GM12872 (cell line): Measurements from ENCODE around the gene MAST4.

Source experiments
- TF ChIP-seq, protein P1 (sequence below): IDR thresholded peaks from 3 replicates; pipeline ENCODE4 v1.5.1; 2011; ENCODE audit warnings: low read depth, mild to moderate bottlenecking, low read length, moderate library complexity; ENCODE audit not compliant: insufficient read depth

Gene MAST4

DNA sequence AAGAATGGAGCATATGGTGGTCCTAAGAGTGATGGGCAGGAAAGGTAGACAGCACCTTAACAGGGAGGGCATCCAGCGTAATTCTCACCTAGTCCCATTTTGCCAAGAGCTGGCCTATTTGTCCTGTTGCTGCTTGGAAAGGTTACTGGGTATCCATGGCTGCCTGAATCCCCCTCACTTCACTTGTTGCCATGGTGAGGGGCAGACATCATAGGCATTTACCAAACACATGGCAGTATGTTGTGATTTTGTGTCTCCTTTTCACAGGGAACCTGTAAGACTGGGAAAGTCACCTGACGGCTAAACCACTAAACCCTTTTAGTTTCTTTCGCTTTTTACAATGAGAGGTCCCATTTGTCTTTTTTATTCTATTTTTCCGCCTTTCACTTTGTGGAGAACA is 373.3 kb downstream of the MAST4 start:
- TF ChIP-seq, protein P1, sequence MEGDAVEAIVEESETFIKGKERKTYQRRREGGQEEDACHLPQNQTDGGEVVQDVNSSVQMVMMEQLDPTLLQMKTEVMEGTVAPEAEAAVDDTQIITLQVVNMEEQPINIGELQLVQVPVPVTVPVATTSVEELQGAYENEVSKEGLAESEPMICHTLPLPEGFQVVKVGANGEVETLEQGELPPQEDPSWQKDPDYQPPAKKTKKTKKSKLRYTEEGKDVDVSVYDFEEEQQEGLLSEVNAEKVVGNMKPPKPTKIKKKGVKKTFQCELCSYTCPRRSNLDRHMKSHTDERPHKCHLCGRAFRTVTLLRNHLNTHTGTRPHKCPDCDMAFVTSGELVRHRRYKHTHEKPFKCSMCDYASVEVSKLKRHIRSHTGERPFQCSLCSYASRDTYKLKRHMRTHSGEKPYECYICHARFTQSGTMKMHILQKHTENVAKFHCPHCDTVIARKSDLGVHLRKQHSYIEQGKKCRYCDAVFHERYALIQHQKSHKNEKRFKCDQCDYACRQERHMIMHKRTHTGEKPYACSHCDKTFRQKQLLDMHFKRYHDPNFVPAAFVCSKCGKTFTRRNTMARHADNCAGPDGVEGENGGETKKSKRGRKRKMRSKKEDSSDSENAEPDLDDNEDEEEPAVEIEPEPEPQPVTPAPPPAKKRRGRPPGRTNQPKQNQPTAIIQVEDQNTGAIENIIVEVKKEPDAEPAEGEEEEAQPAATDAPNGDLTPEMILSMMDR = no peak

DNA sequence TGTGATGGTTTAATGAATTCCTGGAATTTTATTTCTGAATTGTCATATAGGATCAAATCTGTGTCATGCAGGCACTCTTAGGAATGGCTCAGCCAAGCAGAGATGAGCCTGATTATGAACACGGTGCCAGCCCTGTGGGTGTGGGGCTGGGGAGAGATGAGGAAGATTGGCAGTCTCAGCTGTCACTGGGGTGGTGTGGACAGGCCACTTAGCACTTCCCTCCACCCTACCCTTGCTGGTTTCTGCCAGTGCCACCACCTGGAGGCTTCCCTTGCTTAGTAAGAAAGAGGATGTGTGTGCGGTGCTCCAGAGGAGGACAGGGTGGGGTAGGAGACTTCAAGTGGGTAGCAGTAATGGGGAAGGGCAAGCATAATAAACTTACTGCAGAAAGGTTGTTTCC is 373.8 kb downstream of the MAST4 start:
- TF ChIP-seq, protein P1 = no peak

DNA sequence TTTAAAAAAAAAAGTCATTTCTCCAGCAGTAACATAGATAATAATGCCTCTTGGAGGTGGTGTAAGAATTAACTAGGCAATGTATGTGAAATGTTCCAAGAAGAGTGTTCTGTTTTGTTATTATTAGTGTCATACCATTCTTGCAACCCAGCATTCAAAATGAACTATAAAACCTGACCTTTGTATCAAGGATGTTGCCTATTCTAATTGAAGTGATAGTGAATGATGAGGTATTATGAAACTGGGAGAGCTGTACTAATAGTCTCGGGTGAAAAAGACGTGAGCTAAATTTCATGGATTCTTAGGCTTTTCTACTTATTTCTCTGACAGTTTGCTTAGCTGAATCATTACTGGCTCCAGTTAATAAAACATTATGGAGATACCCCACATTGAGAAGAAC is 375.8 kb downstream of the MAST4 start:
- TF ChIP-seq, protein P1 = no peak

DNA sequence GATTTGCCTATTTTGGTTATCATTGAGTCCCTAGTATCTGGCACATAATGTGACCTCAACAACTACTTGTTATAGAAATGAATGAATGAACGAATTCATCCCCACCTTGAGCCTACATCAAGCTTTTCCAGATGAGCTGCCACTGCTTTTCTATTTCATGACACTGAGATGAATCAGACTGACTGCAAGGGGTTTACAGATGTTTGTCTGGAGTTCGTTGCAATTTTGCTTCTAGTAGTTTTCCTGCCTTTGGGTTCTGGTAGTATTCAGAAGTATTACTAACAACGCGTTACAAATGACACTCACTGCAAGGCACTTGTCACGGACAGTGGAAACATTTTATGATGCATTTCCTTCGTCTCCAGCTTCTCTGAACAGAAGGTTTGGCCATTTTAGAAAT is 378.1 kb downstream of the MAST4 start:
- TF ChIP-seq, protein P1 = no peak

DNA sequence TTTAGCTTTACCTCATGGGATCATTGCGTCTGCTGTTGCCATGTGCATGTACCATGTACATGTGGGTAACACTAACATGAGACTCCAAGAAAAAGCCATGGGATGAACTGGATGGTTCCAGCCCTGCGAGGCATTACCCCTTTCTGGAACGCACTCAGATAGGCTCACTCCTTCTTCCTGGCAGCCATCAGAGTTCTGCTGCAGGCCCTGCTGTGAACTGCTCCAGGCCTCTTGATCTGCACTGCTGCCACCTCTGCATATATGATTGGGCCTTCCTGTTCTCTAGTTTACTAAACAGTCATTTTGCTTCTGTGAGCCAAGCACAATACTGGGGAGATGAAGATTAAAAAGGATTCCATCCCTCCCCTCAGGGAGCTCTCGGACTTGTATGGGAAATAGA is 379.9 kb downstream of the MAST4 start:
- TF ChIP-seq, protein P1 = no peak

DNA sequence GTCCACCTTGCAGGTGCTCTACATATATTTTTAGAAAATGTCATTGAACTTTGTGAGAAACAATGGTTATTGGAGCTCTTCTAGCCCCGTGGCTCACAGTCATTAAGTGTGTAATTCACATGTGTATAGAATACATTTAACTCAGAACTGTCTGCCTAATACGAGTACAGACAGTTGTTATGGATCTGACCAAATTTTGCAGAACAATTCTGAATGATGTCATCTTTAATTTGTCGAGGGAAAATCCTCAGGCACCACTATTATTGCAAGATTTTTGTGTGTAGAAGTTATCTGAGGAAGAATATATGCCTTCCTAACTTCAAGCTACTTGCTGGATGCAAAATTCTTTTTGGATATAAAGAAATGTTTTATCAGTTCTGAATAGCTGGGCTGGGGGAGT is 383.5 kb downstream of the MAST4 start:
- TF ChIP-seq, protein P1 = no peak

DNA sequence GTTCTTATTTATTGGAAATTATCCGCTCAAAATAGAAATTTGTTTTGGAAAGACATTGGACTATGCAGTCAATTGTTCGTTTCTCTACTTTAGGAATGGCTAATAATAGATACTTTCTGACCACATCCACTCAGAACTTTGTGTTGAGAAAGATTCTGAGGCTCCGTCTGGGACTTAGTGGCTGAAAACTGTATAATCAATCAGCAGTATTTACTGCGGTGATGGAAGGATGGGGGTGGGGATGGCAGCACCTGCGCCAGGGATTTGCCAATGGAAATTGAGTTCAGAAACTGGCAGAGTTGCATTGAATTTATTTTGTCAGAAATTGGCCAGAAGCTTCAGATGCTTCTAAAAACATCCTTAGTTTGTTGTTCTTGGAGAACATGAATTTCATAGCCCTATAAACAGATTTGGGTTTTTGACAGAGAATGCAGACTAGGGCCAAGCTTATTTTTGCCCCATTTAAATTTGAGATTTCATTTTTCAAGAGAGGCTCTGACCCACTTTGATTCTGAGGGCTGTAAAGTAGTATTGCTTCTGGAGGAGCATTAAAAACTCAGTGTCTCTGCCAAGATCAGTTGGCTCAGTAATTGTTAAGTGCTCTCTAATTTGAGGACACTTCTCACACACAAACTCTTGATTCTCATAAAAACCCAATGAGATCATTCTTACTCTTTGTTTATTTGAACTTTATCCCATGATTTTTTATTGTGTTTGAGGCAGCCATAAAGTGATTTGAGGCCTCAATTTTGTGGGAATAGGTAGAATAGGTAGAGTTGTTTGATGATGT is 385.3 kb downstream of the MAST4 start:
- TF ChIP-seq, protein P1 = no peak
